ENCODE results near the gene CTPS1.

DNA sequence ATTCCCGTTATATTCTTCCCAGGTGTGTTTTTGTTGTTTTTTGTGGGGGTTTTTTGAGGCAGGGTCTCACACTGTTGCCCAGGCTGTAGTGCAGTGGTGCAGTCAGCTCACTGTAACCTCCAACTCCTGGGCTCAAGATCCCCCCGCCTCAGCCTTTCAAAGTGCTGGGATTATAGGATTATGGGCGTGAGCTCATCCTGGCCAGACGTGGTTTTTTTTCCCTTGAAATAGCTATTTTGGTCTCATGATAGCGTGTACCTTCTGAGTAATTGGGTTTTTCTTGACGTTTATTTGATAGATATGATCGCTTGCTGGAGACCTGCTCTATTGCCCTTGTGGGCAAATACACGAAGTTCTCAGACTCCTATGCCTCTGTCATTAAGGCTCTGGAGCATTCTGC is 17.6 kb downstream of the CTPS1 start:
- TF ChIP-seq, protein P1, sequence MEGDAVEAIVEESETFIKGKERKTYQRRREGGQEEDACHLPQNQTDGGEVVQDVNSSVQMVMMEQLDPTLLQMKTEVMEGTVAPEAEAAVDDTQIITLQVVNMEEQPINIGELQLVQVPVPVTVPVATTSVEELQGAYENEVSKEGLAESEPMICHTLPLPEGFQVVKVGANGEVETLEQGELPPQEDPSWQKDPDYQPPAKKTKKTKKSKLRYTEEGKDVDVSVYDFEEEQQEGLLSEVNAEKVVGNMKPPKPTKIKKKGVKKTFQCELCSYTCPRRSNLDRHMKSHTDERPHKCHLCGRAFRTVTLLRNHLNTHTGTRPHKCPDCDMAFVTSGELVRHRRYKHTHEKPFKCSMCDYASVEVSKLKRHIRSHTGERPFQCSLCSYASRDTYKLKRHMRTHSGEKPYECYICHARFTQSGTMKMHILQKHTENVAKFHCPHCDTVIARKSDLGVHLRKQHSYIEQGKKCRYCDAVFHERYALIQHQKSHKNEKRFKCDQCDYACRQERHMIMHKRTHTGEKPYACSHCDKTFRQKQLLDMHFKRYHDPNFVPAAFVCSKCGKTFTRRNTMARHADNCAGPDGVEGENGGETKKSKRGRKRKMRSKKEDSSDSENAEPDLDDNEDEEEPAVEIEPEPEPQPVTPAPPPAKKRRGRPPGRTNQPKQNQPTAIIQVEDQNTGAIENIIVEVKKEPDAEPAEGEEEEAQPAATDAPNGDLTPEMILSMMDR (IDR thresholded peaks at IDR 0.05 in 4 of 5, conservative IDR thresholded peaks at IDR 0.05 in 1 of 5): no peak
- no peak for TF ChIP-seq POLR2A (IDR thresholded peaks at IDR 0.05)

Measured in gastrocnemius medialis (tissue), 4 donors.